SK-N-SH (cell line): ENCODE measurements around the gene PTPRD. TPM values are rescaled to one million over a fixed set of nuclear protein-coding genes. Genes with fewer than 3 reads are reported as not detected.

ENCODE experiments used
- CTCF ChIA-PET: fragments of 300-600, 350-600 bp; formaldehyde crosslinking; extraction: SDS; loops from one replicate; lab custom pipeline; 2021; lab: Yijun Ruan, JAX
- POLR2A ChIA-PET: fragments of 350-600 bp; sonication (Branson Sonifier 250); formaldehyde crosslinking; extraction: SDS; loops from one replicate; lab custom pipeline; 2020; ENCODE audit warnings: antibody characterized with exemption, inconsistent platforms; lab: Yijun Ruan, JAX
- DNase-seq: peaks from one replicate; pipeline ENCODE4 v3.0.0; 2012
- H2AFZ ChIP-seq: fragments of 200-600 bp; sonication (generic); 2 replicates; pipeline ENCODE4 v1.8.1; 2016; ENCODE audit warnings: antibody characterized with exemption, mild to moderate bottlenecking, low read depth
- H3F3A ChIP-seq: fragments of 200-600 bp; sonication (generic); replicated peaks from 2 replicates; pipeline ENCODE3; 2016; ENCODE audit warnings: antibody characterized with exemption, mild to moderate bottlenecking; ENCODE audit not compliant: insufficient read depth
- H3K27ac ChIP-seq, 2 experiments: fragments of 200-500 bp in 1 of 2; fragments of 200-600 bp in 1 of 2; sonication (Bioruptor generic) in 1 of 2; sonication (generic), shearing (Covaris generic) in 1 of 2; 2 replicates each; pipeline versions ENCODE4 v1.5.1 to v1.6.1; 2014 to 2016; ENCODE audit warnings: low read depth in 2 of 2, inconsistent platforms in 1 of 2, low read length in 1 of 2, mild to moderate bottlenecking in 1 of 2, mixed read lengths in 1 of 2
- H3K27me3 ChIP-seq: fragments of 200-600 bp; sonication (generic), shearing (Covaris generic); 2 replicates; pipeline ENCODE4 v1.6.1; 2016; ENCODE audit warnings: mixed run types; ENCODE audit not compliant: insufficient read depth
- H3K36me3 ChIP-seq, 2 experiments: fragments of 200-500 bp in 1 of 2; fragments of 200-600 bp in 1 of 2; sonication (Bioruptor generic) in 1 of 2; sonication (generic) in 1 of 2; replicated peaks in 1 of 2; 2 replicates each; pipeline versions ENCODE3 to v1.5.1; 2014 to 2016; ENCODE audit warnings: low read length in 1 of 2, mild to moderate bottlenecking in 1 of 2; ENCODE audit not compliant: insufficient read depth in 2 of 2, control insufficient read depth in 1 of 2
- H3K4me1 ChIP-seq, 2 experiments: fragments of 200-500 bp in 1 of 2; fragments of 200-600 bp in 1 of 2; sonication (Bioruptor generic) in 1 of 2; sonication (generic), shearing (Covaris generic) in 1 of 2; 2 replicates each; pipeline versions ENCODE4 v1.5.1 to v1.6.1; 2014 to 2016; ENCODE audit warnings: low read depth in 1 of 2, low read length in 1 of 2, mixed run types in 1 of 2; ENCODE audit not compliant: insufficient read depth in 2 of 2, control insufficient read depth in 1 of 2
- H3K4me2 ChIP-seq: fragments of 200-600 bp; sonication (generic), shearing (Covaris generic); 2 replicates; pipeline ENCODE4 v1.6.1; 2017; ENCODE audit warnings: mixed run types
- H3K4me3 ChIP-seq, 2 experiments: fragments of 200-500 bp in 1 of 2; fragments of 200-600 bp in 1 of 2; sonication (Bioruptor generic) in 1 of 2; sonication (generic), shearing (Covaris generic) in 1 of 2; 2 replicates each; pipeline versions ENCODE4 v1.5.1 to v1.8.1; 2014 to 2016; ENCODE audit warnings: low read depth in 2 of 2, inconsistent platforms in 1 of 2, low read length in 1 of 2, mild to moderate bottlenecking in 1 of 2, mixed read lengths in 1 of 2, moderate library complexity in 1 of 2
- H3K79me2 ChIP-seq: fragments of 200-600 bp; sonication (generic); 2 replicates; pipeline ENCODE4 v1.8.1; 2017; ENCODE audit warnings: mild to moderate bottlenecking; ENCODE audit not compliant: insufficient read depth
- H3K9ac ChIP-seq: fragments of 200-600 bp; sonication (generic); 2 replicates; pipeline ENCODE4 v1.6.1; 2017; ENCODE audit warnings: mixed run types
- H3K9me2 ChIP-seq: fragments of 200-600 bp; sonication (generic); 2 replicates; pipeline ENCODE4 v1.6.1; 2017; ENCODE audit warnings: mixed run types
- H3K9me3 ChIP-seq: fragments of 200-600 bp; sonication (generic); 2 replicates; pipeline ENCODE4 v1.6.1; 2017; ENCODE audit warnings: mixed run types, mild to moderate bottlenecking, moderate library complexity
- H4K20me1 ChIP-seq: fragments of 200-600 bp; sonication (generic); 2 replicates; pipeline ENCODE4 v1.6.1; 2017; ENCODE audit warnings: mild to moderate bottlenecking, mixed run types; ENCODE audit not compliant: insufficient read depth
- ELF1 ChIP-seq: IDR thresholded peaks from 2 replicates; pipeline ENCODE4 v1.4.0; 2012
- EZH2phosphoT487 ChIP-seq: fragments of 200-600 bp; sonication (generic); IDR thresholded peaks from 2 replicates; pipeline ENCODE4 v1.6.1; 2017; ENCODE audit warnings: low read depth, mixed run types, mild to moderate bottlenecking, antibody characterized with exemption, moderate library complexity, borderline replicate concordance
- FOXJ3 ChIP-seq: sonication (generic); formaldehyde crosslinking; IDR thresholded peaks from 2 replicates; pipeline ENCODE4 v1.5.1; 2020; ENCODE audit warnings: mild to moderate bottlenecking, missing genetic modification reagents
- MXI1 ChIP-seq: IDR thresholded peaks from 2 replicates; pipeline ENCODE4 v1.6.1; 2012; ENCODE audit warnings: mild to moderate bottlenecking, low read depth, low read length, improper control_type of control experiment
- SMC3 ChIP-seq: IDR thresholded peaks from 2 replicates; pipeline ENCODE4 v1.6.1; 2012; ENCODE audit warnings: low read depth, low read length, improper control_type of control experiment
- TCF12 ChIP-seq: IDR thresholded peaks from 2 replicates; pipeline ENCODE4 v1.4.0; 2012
- WGBS: methylation state at CpG from one replicate; pipeline ENCODE4 v1.1.6; 2017; ENCODE audit warnings: low lambda C conversion rate; 5-methylcytosine and 5-hydroxymethylcytosine counted together
- polyA plus RNA-seq, 3 experiments: library from polyadenylated mRNA; depleted of rRNA; stranded (reverse); fragments of >200 nt; gene quantifications; 2 replicates each; pipeline ENCODE4 v1.2.3, GENCODE V29; 2012
- TF ChIP-seq, protein P1 (sequence below): IDR thresholded peaks from 2 replicates; pipeline ENCODE4 v1.4.0; 2012; ENCODE audit warnings: low read depth, borderline replicate concordance
- TF ChIP-seq, protein P2 (sequence below): fragments of 150-350 bp; IDR thresholded peaks from 2 replicates; pipeline ENCODE4 v1.6.1; 2017; ENCODE audit warnings: antibody characterized with exemption, low read length, low read depth, borderline replicate concordance
- TF ChIP-seq, protein P3 (sequence below): IDR thresholded peaks from 2 replicates; pipeline ENCODE4 v1.4.0; 2012; ENCODE audit warnings: low read depth

Gene PTPRD
- polyA plus RNA-seq, 1 of the 3 experiments (the other 2 are of a cell fraction): 0.15 TPM

DNA sequence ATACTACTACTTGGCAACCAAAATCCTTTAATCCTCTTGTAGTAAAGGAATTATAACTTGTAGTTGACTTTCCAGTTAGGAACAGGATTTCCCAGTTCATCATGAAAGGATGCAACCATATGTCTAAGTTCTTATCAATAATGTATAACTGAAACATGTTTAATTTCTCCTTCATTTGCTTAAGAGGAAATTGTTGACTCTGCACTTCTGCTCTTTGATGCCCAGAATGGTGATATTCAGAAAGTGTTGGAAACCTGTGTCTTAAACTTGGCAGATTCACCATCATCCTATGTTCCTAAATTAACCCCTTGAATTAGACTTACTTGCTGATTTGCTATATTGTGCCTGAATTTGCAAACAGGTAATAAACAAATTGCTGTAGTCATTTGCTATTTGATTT is 201.5 kb downstream of the PTPRD start (continued):
- TF ChIP-seq, protein P1, sequence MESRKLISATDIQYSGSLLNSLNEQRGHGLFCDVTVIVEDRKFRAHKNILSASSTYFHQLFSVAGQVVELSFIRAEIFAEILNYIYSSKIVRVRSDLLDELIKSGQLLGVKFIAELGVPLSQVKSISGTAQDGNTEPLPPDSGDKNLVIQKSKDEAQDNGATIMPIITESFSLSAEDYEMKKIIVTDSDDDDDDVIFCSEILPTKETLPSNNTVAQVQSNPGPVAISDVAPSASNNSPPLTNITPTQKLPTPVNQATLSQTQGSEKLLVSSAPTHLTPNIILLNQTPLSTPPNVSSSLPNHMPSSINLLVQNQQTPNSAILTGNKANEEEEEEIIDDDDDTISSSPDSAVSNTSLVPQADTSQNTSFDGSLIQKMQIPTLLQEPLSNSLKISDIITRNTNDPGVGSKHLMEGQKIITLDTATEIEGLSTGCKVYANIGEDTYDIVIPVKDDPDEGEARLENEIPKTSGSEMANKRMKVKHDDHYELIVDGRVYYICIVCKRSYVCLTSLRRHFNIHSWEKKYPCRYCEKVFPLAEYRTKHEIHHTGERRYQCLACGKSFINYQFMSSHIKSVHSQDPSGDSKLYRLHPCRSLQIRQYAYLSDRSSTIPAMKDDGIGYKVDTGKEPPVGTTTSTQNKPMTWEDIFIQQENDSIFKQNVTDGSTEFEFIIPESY: no peak
- TF ChIP-seq FOXJ3 (CRISPR knock-in tag): no peak
- TF ChIP-seq MXI1: no peak
- TF ChIP-seq TCF12: no peak

DNA sequence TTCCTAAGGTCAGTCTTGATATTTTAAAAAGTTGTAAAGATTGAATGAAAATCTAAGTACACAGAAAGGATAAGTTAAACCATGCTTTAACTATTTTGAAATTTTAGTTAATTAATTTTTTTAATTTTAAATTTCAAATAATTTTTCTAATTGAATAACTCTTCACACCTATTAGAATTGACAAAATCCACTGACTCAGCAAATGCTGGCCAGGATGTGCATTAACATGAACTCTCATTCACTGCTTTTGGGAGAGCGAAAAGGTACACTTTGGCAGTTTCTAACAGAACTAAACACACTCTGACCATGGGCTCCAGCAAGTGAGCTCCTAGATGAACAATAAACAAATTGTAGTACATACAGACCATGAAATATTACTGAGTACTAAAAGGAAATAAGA is 209.5 kb downstream of the PTPRD start:
- no peak overlapping the region for H3K9ac ChIP-seq
- TF ChIP-seq EZH2phosphoT487: no peak
- TF ChIP-seq SMC3: no peak
- TF ChIP-seq ELF1: no peak
- TF ChIP-seq, protein P2, sequence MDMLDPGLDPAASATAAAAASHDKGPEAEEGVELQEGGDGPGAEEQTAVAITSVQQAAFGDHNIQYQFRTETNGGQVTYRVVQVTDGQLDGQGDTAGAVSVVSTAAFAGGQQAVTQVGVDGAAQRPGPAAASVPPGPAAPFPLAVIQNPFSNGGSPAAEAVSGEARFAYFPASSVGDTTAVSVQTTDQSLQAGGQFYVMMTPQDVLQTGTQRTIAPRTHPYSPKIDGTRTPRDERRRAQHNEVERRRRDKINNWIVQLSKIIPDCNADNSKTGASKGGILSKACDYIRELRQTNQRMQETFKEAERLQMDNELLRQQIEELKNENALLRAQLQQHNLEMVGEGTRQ: no peak
- TF ChIP-seq, all 33 proteins: peak for 0
- no peak for DNase-seq
- Histone ChIP-seq H3K4me1 (no peaks in the 10 kb centered on the region), H3K79me2 (no peaks in the 10 kb centered on the region), H3K9me3 (no peaks in the 10 kb centered on the region), H3K36me3 (no peaks in the 10 kb centered on the region), H3F3A (no peaks in the 10 kb centered on the region), H3K9me2 (no peaks in the 10 kb centered on the region), H2AFZ (no peak overlapping the region), H3K4me3 (no peak overlapping the region), H3K4me2 (no peak overlapping the region), H3K27me3 (no peaks in the 10 kb centered on the region), H4K20me1 (no peaks in the 10 kb centered on the region), H3K27ac (no peak overlapping the region)
- ChIA-PET CTCF (no interaction called here), POLR2A (no interaction called here)
- 5% methylated on average over 1 of the region's 1 CpG for WGBS

DNA sequence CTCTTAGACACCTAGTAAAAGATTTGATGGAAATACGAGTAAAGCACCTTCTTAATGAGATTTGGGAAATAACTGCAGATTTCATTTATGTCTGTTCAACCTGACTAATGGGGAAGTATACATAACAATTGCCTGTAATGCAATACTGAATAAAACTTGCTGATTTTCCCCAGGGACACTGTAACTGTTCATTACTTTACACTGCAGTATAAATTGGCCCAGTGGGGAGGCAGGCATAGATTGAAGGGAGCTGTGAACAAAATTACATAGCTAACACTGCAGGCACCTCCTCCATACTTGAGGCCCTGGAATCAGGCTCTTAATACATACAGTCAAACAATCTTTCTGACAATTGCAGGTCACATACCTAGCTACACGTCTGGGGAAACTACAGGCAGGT is 216.2 kb downstream of the PTPRD start:
- H3K9me2 ChIP-seq: no peaks in the 10 kb centered on the region
- no peaks in the 10 kb centered on the region for H3F3A ChIP-seq
- no peak for TF ChIP-seq EZH2phosphoT487
- TF ChIP-seq, protein P3, sequence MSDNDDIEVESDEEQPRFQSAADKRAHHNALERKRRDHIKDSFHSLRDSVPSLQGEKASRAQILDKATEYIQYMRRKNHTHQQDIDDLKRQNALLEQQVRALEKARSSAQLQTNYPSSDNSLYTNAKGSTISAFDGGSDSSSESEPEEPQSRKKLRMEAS: no peak
- TF ChIP-seq, all 33 proteins: peak for 0
- 0% methylated on average over 2 of the region's 2 CpGs for WGBS
- no peaks in the 10 kb centered on the region for H3K27me3 ChIP-seq
- no peak overlapping the region for H2AFZ ChIP-seq
- H4K20me1 ChIP-seq: no peaks in the 10 kb centered on the region
- H3K36me3 ChIP-seq: no peaks in the 10 kb centered on the region
- H3K27ac ChIP-seq: no peak overlapping the region
- H3K9ac ChIP-seq: no peak overlapping the region
- no peak overlapping the region for H3K4me3 ChIP-seq
- CTCF ChIA-PET: no interaction called here
- H3K79me2 ChIP-seq: no peaks in the 10 kb centered on the region
- no peak for DNase-seq
- H3K9me3 ChIP-seq: no peaks in the 10 kb centered on the region
- no peak overlapping the region for H3K4me2 ChIP-seq
- H3K4me1 ChIP-seq: no peaks in the 10 kb centered on the region
- POLR2A ChIA-PET: no interaction called here
